IPS-15b (cell line): ENCODE measurements around the gene LMLN.

Experiments
- H3K27me3 ChIP-seq: one replicate; pipeline ENCODE4 v1.6.1; 2013; ENCODE audit warnings: low read length; ENCODE audit not compliant: control insufficient read depth, insufficient read depth
- H3K36me3 ChIP-seq: one replicate; pipeline ENCODE4 v1.6.1; 2013; ENCODE audit warnings: low read length; ENCODE audit not compliant: control insufficient read depth, insufficient read depth
- H3K4me1 ChIP-seq: one replicate; pipeline ENCODE4 v1.6.1; 2013; ENCODE audit warnings: mild to moderate bottlenecking, low read length; ENCODE audit not compliant: control insufficient read depth, insufficient read depth
- H3K4me3 ChIP-seq: one replicate; pipeline ENCODE4 v1.5.1; 2013; ENCODE audit warnings: low read depth, low read length
- H3K9ac ChIP-seq: one replicate; pipeline ENCODE4 v1.6.1; 2013; ENCODE audit warnings: low read depth, mild to moderate bottlenecking, low read length
- H3K9me3 ChIP-seq: one replicate; pipeline ENCODE4 v1.6.1; 2013; ENCODE audit warnings: mild to moderate bottlenecking, low read length; ENCODE audit not compliant: control insufficient read depth, insufficient read depth

LMLN gene

DNA sequence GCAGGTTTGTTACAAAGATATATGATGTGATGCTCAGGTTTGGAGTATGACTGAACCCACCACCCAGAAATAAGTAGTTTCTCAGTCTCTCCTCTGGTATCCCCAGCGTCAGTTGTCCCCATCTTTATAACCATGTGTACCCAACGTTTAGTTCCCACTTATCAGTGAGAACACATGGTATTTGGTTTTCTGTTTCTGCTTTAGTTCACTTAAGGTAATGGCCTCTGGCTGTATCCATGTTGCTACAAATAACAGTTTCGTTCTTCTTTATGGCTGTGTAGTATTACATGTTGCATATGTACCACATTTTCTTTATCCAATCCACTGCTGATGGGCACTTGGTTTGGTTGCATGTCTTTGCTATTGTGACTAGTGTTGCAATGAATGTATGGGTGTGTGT lies 132.3 kb downstream of the LMLN start:
- Histone ChIP-seq H3K27me3 (peaks cover 21% of the 10 kb centered on the region), H3K36me3 (no peaks in the 10 kb centered on the region), H3K9me3 (no peaks in the 10 kb centered on the region), H3K9ac (no peak overlapping the region), H3K4me3 (no peak overlapping the region), H3K4me1 (no peaks in the 10 kb centered on the region)

DNA sequence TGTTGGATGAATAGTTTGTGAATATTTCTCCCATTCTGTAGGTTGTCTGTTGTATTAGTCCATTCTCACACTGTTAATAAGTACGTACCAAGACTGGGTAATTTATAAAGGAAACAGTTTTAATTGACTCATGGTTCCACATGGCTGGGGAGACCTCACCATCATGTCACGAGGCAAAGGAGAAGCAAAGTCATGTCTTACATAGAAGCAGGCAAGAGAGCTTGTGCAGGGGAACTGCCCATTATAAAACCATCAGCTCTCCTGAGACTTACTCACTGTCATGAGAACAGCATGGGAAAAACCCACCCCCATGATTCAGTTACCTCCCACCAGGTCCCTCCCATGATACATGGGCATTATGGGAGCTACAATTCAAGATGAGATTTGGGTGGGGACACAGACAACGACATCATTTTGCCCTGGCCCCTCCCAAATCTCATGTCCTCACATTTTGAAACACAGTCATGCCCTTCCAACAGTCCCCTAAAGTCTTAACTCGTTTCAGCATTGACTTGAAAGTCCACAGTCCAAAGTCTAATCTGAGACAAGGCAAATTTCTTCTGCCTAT lies 133.2 kb downstream of the LMLN start:
- no peaks in the 10 kb centered on the region for H3K36me3 ChIP-seq
- H3K4me1 ChIP-seq = no peaks in the 10 kb centered on the region
- no peak overlapping the region for H3K4me3 ChIP-seq
- H3K27me3 ChIP-seq = peaks cover 13% of the 10 kb centered on the region
- no peaks in the 10 kb centered on the region for H3K9me3 ChIP-seq
- H3K9ac ChIP-seq = no peak overlapping the region
